HG03139 (cell line): ENCODE data around the gene TRAK1.

Experiments used
- ATAC-seq: cut with Tn5 transposase; IDR thresholded peaks from one replicate; pipeline ENCODE4 v1.9.1; 2021; ENCODE audit not compliant: unreplicated experiment

TRAK1 gene

DNA sequence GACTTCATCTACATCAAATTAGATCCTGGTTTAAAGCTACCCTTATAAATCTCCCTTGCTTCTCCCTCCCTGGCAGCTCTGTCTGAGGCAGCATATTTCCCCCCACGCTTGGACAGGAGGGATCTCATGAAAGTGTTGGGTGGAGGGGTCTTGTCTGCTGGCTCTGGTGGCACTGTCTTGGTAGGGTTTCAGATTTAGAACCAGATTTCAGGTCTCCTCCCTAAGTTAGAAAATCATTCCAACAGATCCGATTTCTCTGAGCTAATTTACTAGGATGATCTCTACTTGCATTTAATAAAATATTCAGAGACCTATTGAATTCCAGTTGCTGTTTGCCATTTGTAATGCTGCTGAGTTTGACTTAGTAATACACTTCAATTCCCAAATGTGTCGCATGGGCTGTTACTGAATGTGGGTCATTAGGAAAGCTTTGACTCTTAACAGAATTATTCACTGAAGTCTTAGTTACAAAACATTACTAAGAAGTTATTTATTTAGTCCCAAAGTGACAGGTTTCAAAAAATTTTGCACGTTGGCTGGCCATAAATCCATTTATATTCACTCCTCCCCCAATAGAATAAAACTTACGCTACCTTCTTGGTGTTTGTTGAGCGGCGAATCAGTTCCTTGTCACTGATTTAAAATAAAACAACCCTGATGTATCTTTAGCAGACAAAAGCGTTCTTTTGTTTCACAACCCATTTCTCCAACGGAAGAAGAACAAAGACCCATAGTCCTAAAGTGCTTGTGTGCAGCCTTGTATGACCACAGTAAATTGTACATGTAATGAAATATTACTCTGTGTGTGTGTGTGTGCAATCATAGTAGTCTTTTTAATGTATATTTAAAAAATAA is 84.5 kb downstream of the TRAK1 start:
- no peak for ATAC-seq

DNA sequence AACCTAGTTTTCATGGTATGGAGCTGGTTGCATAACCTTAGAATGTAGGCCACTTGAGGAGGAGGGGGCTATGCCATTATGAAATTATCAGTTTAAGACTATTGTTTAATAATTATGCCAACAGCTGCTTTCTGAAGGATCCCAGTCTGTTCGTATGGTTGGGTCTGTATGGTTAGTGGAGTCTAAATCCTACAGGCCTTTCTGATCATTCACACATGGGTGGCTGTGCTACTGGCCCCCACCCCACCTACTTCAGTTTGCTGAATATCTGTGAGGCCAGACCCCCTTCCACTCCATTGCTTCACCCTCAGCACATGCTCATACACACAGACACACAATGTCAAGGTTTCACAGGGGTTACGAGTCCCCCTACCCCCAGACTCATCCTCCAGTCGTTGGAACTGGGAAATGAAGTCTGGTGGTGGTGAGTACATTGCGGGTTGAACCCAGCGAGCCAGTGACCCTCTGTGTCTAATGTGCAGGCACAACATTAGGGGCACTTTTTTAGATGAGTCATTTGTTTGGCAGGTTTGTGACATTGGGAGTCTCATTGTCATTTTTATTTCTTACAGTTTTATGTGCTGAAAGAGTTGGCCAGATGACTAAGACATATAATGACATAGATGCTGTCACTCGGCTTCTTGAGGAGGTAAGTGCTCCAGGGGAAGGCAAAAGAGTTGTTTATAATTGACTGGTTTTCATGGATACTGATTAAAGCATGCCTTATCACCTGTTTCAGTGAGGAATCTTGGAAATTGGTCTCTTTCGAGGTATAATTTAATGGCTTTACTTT is 85.3 kb downstream of the TRAK1 start:
- no peak for ATAC-seq

DNA sequence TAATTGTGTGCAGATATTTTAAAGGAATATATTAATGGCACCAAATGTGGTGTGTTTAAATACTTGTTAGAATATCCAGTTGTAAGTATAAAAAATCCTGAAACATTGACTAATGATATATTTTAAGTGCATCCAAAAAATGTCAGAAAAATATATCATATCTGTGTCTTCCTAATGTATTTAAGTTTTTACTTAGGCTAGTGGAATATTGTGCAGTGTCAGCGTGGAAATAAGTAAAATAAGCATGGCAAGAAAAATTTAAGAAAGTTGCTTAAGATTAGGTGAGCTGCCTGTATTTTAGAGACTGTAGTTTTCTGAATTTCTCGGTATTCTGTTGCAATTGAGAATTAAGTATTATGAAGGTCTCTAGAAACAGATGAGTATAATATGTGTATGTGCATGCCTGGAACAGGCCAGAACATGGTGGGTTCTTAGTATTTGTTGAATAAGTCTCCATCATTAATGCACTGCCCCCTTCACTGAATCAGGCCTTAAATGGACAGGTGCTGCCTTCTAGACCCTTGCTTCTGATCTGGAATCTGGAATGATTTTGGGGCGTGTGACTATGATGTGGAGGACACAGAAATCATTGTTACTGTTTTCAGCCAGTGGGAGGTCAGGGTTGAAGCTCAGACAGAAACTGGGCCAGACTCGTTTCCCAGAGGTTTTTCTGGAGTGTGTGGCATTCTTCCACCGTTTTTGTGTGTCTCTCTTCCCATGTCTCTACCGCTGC is 86.1 kb downstream of the TRAK1 start:
- no peak for ATAC-seq

DNA sequence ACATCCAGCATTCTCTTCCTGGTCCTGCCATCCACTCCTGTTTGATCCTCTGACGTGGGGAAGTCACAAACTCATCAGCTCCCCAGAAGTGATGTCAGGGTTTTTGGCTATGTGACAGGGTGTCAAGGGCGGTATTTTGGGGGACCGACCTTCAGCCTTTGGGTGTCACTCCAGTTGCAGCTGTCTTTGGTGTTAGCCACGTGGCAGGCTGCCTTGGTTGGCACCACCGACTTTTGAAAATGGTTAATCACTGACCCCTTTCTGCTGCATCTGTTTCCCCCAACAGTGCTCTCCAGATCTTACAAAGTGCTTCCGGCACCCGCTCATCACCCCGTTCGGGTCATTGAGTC is 86.6 kb downstream of the TRAK1 start:
- no peak for ATAC-seq

- ATAC-seq, result no peak
Measured at GRCh38 chr3:42179110-42179725, 88.1 kb downstream of the TRAK1 start.

GRCh38 chr3:42180901-42181300 is 89.7 kb downstream of the TRAK1 start:
- no peak for ATAC-seq

- no peak for ATAC-seq
Measured at GRCh38 chr3:42182555-42182954, 91.4 kb downstream of the TRAK1 start.

- no peak for ATAC-seq
Measured at GRCh38 chr3:42183991-42184632, 93.0 kb downstream of the TRAK1 start.

DNA sequence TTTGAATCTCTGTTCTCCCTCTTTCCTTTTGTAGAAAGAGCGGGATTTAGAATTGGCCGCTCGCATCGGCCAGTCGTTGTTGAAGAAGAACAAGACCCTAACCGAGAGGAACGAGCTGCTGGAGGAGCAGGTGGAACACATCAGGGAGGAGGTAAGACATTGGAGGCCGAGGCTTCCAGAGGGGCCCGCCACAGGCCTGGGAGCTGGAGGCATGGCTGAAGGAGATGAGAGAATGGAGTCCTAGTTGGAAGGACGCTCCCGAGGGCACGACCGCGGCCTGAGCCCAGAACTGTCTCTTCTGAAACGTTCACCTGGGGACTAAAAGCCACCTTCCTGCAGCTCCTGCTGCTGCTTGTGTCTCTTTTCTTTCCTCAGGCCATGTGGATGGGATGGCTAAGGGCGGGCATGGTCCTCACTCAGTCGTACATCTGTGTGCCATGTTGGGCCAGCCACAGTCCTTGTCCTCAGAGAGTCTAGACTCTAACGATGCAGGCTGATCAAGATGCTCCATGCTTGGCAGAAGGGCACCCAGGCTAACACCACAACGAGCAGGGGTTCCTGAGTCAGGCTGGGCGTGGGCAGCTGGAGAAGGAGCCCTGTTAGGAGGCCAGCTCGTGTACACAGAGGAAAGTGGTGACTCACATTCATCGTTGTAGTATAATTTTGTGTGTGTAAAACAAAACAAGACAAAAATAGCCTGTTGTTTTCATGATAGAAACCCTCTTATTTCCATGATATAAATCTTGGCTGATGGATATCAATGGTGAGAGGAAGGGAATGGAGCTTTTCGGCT is 93.7 kb downstream of the TRAK1 start:
- no peak for ATAC-seq

GRCh38 chr3:42187936-42188335 is 96.8 kb downstream of the TRAK1 start:
- ATAC-seq, result no peak

DNA sequence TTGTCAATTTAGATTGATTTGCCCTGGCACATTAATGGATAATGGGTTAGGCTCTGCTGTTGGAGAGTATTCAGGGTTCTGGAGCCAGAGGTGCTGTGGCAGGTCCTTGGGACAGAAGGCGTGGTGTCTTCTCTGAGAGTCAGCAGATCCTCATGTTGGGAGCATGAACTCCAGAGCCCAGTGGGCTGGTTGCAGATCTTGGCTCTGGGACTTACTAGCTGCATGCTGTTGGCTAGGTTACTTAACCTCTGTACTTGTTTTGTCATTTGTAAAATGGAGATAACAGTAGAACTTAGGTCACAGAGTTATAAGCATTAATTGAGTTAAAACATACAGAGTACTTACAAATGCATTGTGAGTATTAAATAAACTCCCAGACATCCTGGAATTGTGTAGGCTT is 97.2 kb downstream of the TRAK1 start:
- ATAC-seq, result no peak

DNA sequence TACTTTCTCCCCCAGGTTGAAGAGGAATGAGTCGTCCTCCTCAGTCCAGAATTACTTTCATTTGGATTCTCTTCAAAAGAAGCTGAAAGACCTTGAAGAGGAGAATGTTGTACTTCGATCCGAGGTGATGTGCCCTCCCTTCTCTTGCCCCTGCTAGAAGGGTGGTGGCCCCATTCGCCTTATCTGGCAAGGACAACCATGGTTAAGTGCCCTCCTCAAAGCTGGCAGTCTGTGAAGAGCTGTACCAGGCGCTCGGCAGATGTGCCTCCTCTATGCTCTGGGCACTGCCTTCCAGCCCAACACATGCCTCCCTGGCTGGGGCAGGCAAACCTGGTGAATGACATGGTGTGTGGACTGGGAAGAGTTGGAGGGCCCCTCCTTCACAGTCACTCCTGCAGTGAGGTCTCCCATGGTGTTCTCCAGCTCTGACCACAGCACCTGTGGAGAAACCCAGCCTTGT is 97.9 kb downstream of the TRAK1 start:
- ATAC-seq, result no peak

- no peak for ATAC-seq
Measured at GRCh38 chr3:42189736-42190135, 98.6 kb downstream of the TRAK1 start.

GRCh38 chr3:42190701-42191442 is 99.7 kb downstream of the TRAK1 start:
- ATAC-seq, result no peak

- no peak for ATAC-seq
Measured at GRCh38 chr3:42191443-42191747, 100.2 kb downstream of the TRAK1 start.

DNA sequence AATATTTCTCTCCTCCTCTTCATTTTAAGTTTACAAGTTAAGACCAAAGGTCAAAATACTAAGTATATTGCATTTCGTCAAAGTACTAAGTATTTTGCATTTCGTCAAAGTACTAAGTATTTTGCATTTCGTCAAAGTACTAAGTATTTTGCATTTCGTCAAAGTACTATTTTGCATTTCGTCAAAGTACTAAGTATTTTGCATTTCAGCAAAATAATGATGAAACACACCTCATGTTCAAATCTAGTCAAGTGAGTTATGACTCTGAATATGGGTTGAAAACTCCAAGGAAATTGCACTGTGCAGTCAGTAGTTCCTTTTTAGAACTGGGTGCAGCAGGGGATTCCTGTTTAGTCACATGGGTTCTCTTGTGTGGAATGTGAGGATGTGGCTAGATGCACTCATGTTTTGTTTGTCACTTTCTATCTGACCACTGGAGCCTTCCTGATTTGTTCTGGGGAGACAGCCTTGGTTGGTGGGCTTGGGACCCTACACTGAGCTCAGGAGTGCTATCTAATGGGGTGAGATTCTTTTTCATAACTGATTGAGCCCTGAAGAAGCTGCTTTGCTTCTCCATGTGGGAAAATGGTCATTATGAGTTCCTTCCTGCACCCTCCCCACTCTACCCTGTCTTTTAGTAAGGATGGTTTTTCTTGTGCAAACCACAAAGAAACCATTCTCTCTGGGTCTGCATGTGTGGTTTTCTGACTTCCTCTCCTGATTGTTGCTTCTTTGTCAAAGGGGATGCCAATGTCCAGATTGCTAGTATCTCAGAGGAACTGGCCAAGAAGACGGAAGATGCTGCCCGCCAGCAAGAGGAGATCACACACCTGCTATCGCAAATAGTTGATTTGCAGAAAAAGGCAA is 101.4 kb downstream of the TRAK1 start:
- peak; percentile 40 for ATAC-seq

- ATAC-seq, result no peak
Measured at GRCh38 chr3:42194943-42195510, 103.9 kb downstream of the TRAK1 start.

DNA sequence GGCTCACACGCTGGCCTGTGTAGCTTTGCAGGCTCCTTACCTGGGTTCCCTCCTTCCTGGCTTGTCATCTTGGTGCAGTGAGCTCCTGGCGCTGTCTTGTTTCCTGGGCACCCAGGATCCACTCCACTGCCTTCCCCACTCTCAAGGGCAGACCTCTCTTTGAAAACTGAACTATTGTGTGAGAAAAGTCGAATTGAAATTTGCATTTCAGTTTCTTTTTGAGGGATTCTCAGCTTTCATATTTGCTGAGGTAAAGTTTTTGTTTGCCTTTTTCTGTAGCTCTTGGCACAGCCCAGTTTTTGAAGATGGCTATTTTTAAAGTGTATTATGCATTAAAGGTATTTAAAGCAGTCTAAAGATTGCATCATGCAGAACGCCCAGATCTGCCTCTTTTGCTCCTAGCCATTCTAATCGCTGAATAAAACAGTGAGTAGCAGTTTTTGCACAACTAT is 104.7 kb downstream of the TRAK1 start:
- ATAC-seq, result peak; percentile 51
